Activated naive CD4-positive, alpha-beta T cell treated with anti-CD3 and anti-CD28 coated beads, Interleukin-2, amount 50 U/mL, for 16 hours (primary cell): ENCODE results near the gene CYP1A1.
"Not testable (repeated sequence)": the region's sequence is repeated elsewhere in the genome, so short reads cannot be mapped to it uniquely, and the experiment has no call there.

Experiments
- DNase-seq: peaks from one replicate; pipeline ENCODE4 v3.0.0-alpha.2; 2020

Gene CYP1A1

DNA sequence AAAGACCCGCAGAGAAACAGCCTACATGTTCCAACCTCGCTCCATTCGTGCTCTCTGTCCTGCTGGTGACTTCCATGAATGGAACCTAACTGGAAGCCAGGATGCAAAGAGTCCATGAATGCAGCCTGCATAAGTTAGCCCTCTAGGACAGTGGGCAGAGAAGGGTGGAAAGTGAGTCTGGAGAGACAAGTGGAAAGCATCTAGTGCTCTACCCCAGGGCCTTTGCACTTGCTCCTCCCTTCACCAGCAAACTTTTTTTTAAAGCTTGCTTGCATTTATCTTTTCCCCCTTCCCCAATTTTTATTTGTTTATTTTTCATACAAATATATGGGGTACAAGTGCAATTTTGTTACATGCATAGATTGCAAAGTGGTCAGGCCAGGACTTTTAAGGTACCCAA, 7.9 kb upstream of the CYP1A1 start:
- DNase-seq: no peak

DNA sequence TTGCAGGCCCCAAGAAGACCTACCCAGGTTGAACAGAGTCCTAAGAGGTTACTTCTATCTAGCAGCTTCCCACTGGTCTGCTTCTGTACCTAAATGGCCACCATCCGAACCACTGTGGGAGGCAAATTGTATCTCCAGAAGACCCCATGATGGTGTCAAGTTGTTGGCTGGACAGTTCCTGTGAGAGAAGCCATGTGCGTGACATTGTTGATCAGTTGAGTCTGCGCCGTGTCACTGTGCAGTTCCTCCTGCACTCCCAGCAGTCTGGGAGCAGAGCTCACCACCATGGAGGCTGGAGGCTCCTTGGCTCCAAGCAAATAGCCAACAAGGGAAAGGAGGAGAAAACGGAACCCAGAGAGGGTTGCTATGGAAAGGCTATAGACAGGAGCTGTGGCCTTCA, 7.5 kb upstream of the CYP1A1 start:
- DNase-seq: no peak

DNA sequence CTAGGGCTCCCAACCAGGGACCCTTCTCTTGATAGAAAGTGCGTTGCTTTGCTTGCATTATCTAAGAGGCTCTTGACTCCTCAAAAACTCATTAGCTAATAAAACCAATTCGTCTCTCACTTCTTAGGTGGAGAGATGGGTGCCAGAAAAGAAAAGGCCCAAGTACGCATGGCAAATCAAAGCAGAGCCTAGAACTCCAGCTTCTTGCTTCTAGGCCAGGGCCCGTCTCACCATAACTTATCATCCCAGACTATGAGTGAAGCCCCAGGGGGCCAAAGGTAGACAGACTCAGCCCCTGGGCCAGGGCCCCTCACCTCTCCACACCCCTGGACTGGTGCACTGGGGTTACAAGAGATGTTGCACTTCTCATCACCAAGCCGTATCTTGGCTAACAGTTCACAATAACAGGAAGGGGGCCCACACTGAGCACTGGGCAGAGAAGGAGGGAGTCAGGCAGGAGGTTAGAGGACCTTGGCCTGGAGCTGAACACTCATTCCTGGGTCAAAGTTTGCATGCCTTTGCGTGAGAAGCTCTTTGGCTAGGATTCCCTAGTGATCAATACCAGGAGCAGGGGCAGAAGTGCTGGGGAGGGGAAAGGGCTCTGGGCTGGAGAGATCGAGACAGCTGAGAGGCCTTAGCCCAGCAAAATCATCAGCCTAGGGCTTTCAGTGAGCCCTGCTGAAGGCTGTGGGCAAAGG, 5.4 kb upstream of the CYP1A1 start:
- no peak for DNase-seq

DNA sequence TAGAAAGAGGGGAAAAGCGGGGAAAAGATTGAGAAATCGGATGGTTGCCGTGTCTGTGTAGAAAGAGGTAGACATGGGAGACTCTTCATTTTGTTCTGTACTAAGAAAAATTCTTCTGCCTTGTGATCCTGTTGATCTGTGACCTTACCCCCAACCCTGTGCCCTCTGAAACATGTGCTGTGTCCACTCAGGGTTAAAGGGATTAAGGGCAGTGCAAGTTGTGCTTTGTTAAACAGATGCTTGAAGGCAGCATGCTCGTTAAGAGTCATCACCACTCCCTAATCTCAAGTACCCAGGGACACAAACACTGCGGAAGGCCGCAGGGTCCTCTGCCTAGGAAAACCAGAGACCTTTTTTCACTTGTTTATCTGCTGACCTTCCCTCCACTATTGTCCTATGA, 4.0 kb upstream of the CYP1A1 start:
- DNase-seq: not testable (repeated sequence)

DNA sequence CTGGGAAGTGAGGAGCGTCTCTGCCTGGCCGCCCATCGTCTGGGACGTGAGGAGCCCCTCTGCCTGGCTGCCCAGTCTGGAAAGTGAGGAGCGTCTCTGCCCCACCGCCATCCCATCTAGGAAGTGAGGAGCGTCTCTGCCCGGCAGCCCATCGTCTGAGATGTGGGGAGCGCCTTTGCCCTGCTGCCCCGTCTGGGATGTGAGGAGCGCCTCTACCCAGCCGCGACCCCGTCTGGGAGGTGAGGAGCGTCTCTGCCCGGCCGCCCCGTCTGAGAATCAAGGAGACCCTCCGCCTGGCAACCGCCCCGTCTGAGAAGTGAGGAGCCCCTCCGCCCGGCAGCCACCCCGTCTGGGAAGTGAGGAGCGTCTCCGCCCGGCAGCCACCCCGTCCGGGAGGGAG, 3.4 kb upstream of the CYP1A1 start:
- DNase-seq: not testable (repeated sequence)

DNA sequence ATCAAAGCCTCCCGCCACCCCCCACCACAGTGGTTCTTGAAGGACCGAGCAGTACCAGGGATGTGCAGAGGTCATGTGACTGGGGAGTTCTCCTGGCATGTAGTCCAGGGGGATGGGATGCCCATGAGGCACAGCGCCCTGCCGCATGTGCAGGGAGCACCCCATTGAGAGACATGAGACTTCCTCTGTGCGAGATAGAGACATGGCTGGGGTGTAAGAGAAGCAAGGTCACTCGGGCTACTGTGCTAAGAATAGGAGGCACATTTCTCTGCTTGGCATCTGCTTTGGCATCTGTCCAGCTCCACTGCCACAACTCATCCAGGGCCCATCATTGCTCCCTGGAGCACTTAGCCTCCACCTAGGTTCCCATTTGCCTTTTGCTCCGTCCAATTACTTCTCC, 2.4 kb upstream of the CYP1A1 start:
- DNase-seq: no peak

DNA sequence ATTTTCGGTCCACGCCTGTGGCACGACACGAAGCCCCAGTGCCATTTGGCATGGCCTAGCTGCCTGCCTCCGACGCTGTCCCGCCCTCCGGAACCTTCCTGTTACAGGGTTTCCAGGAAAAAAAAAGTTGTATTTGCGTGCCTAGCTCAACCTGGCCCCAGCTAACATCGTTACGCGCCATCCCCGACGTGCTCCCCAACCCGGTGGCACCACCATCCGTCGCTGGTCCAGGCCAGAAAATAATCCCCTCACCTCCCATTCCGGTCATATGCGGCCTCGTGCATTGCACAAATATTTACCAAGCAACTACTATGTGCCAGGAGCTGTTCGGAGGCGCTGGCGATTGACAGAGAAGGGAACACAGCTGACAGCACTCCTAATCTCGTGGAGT, 1.4 kb upstream of the CYP1A1 start:
- no peak for DNase-seq

DNA sequence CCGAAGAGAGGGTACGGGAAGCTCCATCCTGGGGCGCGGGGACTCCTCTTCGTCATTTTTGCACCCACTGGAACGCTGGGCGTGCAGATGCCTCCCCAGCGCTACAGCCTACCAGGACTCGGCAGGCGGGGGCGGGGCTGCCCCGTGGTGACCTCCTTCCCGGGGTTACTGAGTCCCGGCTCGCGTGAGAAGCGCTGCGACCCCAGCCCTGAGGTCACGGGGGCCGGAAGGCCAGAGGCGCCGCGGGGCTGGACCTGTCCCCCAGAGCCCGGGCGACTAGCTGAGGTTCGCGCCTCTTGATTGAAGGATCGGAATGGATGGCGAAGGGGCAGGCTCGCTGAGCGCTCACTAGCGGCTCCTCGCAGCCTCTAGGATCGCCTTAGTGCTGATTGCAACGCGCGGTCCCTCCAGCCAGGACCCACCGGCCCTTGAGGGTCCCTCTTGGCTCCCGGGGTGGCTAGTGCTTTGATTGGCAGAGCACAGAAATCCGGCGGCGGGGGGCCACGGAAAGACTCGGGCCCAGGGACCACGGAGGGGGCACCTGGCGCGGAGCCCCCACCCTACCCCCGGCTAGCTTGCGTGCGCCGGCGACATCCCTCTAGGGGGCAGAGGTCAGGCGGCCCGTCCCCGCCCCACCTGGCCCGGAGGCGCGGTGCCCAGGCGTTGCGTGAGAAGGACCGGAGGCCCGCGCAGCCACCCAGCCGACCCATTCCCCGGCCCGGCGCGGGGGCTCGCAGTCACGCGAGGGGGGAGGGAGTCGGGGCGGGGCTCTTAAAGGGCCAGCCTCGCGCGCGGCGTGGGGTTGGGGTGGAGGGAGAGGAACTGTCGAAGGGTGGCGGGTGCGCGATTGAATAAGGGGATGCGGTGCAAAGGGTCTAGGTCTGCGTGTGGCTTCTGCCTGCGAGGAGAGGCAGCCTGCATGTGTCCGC, 781 bp upstream of the CYP1A1 start:
- peak; percentile 67 for DNase-seq

DNA sequence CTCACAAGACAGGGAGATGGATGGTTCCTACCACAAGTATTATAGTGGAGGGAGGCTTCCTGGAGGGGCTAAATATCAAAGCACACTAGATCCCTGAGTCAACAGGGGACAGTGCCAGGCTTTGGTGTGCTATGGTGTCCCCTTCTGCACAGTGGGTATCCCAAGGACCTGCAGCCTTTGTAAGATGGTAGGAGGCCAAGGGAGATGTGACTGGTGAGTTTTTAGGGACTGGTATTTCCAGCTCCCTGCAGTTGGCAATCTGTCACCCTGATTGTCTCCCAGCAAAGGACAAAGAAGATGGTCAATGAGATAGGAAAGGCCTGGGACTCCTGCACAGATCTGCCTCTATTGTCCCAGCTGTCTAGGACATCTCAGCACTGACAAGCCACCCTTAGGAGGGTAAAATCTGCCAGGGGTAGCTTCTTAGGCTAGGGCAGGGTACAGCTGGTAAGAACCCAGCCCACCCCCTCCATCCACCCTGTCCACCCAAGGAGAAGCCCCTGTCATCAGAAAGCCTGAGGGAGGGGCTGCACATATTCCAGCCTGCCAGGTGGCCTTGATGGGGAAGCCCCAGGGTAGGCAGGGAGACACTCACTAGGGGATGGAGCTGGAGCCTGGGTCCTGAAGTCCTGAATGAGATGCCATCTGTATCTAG, 631 bp downstream of the CYP1A1 start:
- DNase-seq: no peak

DNA sequence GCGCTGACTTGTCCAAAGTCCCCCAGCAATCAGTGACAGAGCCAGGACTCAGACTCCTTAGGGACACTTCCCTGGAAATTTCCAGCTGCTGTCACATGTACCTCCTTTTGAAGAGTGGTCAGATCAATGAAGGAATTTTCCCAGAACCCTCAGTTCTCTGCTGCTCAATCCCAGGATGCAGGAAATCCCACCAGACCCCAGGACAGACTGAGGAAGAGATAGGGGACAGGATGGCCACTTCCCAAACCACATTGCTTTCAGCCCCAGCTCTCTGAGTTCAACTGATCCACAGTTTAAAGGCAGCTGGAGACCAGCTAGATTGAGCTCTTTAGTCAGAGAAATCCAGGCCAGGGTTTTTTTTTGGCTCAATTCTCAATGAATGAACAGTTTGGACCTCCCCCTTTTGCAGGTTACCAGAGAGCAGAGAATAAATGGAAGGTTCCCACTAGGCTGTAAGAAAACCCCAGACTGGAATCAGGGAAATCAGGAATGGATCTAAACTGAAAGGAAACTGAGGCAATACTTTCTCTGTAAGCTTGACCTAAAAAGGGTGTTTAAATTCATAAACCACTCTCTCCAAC, 1.5 kb downstream of the CYP1A1 start:
- no peak for DNase-seq

DNA sequence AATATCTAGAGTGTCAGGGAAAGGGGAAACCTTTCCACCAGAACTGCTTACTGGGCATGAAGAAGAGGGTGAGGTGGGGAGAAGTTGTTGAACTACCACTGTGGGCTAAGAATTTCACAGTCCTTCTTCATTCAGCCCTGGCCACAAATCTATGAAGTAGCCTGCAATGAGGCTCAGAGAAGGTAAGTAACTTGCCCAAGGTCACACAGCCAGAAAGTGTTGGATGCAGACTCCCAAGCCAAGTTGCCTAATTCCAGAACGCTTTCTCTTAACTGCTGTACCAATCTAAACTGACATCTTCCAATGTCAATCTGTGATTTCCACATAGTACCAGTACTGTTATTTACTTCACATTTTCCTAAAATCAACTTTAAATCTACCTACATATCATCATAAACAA, 2.1 kb downstream of the CYP1A1 start:
- no peak for DNase-seq

DNA sequence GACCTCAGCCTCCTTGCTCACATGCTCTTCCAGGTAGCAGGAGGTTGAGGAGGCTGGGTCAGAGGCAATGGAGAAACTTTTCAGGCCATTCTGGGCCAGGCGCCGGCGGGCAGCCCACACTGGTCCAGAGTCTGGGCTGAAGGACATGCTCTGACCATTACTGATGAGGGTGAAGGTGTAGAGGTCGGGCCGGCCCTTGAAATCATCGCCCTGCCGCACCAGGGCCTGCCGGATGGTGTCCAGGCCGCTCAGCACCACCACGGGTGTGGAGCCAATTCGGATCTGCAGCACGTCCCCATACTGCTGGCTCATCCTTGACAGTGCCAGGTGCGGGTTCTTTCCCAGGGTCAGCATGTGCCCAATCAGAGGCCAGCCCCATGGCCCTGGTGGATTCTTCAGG, 2.7 kb downstream of the CYP1A1 start:
- DNase-seq: no peak

DNA sequence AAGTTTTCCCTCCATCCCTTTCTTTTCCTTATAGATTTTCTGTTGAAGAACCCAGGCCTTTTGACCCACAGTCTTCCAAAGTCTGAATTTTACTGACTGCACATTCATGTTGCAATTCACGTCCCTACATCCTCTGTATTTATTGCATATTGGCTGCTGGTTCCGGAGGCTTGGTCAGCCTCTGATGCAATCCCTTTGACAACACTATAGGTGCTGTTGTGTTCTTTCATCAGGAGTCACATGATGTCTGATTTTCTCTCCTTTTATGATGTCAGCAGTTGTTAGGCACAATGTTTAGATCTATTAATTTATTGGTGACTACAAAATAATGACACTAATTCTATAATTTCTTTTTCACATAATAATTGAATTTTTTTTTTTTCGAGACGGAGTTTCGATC, 8.7 kb downstream of the CYP1A1 start:
- DNase-seq: no peak

DNA sequence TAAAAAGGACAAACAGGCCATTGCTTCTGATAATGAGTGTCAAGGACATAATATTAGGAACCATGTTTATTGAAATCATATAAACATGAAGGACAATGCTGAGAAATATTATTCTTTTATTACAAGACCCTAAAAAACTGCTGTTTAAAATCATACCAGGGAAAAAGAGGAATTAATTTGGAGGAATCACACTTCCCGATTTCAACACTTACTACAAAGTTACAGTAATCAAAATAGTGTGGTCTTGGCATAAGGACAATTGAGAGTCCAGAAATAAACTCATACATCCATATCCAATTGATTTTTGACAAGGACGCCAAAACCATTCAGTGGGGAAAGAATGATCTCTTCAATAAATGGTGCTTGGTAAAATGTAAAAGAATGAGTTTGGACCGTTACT, 13.0 kb downstream of the CYP1A1 start:
- no peak for DNase-seq

DNA sequence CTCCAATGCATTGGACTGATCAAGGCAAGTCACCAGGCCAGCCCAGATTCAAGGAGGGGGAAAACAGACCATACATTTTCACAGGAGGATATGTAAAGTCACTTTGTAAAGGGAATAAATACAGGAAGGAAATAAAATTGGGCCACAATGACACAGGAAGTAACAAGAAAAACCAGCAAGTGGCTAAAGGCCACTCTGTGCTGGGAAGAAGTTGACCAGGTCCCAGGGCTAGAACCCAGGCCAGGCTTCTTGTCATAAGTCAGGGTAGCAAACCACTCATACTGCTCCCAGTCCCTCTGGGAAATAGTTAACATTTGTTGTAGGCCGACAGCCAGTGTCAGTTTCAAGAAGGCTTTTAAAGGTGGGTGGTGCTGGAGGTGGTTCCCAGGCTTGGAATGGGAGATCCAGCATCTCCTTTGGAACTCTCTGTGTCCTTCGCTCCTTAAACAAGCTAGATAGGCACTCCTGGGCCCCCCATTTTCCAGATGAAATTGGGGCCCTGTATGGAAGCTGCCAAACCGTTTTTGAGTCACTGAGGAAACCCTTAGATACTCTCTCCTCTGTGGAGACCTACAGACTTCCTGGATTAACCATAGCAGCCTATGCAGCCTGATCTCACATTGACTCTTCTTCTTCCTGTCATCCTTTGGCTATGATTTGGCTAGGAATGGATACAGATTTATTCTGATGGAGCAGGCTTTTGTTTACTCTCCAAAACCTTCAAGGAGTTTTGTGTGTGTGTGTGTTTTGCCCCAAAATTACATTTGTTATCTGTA, 14.8 kb downstream of the CYP1A1 start:
- DNase-seq: no peak

DNA sequence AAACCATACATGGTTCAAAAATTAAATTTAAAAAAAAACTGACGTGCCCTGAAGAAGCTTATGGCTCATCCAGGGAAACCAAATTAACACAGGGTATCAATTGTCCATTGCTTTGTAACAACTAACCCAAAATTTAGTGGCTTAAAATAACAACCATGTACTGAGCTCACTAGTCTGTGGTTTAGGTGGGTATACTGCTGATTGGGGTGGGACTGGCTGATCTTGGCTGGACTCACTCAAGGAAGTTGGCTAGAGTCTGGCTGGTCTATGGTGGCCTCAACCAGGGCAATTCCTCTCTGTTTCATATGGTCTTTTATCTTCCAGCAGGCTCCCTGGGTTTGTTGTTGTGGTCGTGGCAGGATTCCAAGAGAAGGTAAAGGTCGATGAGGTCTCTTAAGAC, 15.4 kb downstream of the CYP1A1 start:
- no peak for DNase-seq

DNA sequence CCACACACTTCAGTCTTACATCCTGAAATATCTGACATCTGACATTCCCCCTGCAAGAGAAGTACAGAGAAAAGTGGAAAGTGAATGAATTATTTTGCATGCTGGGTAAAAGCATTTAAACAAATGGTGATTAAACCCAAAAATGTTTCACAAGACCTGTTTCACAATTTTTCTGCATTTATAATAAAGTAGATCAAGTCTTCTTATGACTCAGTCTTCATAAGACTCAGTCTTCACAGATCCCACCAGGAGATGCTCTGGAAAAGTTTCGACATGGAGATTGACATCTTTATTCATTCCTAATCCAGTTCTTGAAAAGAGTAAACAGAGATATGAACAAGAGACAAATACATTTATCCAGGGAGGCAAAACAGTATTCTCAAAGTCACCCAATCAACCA, 16.3 kb downstream of the CYP1A1 start:
- no peak for DNase-seq

DNA sequence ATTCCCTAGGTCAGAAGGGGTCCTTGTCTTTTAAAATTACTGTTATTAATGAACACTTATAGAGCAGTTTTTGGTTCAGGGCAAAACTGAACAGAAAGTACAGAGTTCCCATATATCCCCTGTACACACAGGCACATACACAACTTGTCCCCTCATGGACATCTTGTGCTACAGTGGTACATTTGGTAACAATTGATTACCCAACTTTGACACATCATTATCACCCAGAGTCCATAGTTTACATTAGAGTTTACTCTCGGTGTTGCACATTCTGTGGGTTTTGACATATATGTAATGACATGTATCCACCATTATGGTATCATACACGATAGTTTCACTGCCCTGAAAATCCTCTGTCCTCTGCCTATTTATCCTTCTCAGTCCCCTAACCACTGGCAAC, 28.5 kb downstream of the CYP1A1 start:
- DNase-seq: no peak

DNA sequence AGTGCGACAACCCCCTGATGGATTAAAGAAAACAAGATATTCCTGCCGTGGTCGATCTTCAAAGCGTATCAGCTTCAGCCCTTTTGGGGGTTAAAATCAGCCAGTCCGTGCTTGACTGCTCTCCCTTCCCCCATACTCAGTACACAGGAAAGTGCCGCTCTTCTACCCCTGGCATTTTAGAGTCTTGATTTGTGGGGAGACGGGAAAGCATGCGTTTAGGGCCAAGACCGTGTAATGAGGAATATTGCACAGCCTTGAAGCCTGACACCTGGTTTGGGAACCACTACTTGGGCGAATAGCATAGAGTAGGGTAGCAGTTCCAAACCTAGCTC, 29.0 kb downstream of the CYP1A1 start:
- no peak for DNase-seq

DNA sequence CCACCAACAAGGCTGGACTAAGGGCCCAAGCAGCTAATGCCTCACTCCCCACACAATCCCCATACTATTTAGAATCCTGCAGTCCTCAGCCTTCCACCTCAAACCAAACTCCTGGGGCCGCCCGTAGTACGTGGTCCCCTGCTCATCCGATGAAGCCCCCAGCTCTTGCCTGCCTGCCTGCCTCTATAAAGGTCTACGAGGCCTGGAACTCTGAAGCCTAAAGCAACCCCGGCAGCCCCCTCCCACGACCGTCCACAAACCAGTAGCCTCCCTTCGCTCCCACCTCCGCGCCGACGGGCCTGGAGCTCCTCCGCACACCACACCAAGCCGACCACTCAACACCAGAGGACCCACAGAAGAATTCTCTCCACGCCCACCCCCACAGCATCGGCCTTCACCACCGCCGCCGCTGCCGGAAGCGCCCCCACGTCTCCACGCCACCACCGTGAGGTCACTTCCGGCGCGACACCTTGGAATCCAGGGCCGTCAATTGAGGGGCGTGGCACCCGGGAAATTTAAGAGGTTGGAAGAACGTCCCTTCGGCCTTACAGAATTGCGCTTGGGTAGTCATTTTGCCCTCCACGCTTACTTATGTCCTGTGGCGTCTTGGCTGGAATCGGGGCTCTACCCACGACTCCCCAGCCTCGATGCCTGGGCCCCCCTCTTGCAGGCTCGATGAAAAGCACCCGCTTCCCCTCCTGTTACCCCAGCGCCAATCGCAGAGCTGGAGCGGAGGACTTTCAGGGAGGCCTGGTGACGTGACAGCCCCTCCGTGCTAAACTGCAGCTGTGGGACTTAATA, 29.5 kb downstream of the CYP1A1 start, which contains the start of gene EDC3:
EDC3 (minus strand) TSS at position 428 of the 801 bp plus-strand sequence. CDS start 20,900 bp downstream, outside the sequence.
- peak; percentile 89 for DNase-seq

DNA sequence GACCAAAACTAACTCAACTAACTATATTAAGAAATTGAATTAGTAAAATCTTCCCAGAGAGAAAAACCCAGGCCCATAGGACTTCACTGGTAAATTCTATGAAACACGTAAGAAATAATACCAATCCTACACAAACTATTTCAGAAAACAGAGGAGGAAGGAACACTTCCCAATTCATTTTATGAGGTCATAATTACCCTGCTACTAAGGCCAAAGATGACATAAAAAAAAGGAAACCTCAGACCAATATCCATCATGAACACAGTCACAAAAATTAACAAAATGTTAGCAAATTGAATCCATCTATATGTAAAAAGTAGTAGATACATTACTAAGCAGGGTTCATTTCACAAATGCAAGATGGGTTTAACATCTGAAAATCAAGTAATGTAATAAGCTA, 33.0 kb downstream of the CYP1A1 start:
- DNase-seq: no peak

DNA sequence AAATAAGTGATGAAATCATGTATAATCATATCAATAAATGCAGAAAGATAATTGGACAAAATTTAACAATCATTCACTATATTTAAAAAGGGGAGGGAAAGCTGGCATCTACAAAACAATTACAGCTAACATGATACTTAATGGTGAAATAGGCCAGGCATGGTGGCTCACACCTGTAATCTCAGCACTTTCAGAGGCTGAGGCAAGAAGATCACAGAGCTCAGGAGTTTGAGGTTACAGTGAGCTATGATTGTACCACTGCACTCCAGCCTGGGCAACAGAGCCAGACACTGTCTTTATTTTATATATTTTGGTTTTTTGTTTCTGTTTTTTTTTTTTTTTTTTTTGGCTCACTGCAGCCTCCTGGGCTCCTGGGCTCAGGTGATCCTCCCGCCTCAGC, 41.6 kb downstream of the CYP1A1 start:
- DNase-seq: no peak
